Measurements from ENCODE around the gene NEURL3.

DNA sequence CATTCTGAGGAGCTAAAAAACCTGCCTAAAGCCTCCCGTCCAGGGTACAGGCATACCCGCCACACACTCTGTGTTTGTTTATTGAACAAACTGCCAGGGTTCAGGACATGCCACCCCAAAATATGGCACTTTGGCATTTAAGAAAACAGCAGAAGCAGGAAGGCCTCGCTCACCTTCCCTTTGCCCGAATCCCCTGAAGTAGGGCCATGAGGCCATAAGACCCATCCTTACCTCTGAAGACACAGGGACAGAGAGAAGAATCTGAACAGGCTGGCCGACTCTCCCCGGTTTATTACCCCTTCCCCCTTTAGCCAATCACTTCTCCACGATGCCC lies 1.7 kb upstream of the NEURL3 start:
- no peak for TF ChIP-seq POLR2A (IDR thresholded peaks at IDR 0.05)
- TF ChIP-seq, protein P1, sequence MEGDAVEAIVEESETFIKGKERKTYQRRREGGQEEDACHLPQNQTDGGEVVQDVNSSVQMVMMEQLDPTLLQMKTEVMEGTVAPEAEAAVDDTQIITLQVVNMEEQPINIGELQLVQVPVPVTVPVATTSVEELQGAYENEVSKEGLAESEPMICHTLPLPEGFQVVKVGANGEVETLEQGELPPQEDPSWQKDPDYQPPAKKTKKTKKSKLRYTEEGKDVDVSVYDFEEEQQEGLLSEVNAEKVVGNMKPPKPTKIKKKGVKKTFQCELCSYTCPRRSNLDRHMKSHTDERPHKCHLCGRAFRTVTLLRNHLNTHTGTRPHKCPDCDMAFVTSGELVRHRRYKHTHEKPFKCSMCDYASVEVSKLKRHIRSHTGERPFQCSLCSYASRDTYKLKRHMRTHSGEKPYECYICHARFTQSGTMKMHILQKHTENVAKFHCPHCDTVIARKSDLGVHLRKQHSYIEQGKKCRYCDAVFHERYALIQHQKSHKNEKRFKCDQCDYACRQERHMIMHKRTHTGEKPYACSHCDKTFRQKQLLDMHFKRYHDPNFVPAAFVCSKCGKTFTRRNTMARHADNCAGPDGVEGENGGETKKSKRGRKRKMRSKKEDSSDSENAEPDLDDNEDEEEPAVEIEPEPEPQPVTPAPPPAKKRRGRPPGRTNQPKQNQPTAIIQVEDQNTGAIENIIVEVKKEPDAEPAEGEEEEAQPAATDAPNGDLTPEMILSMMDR (IDR thresholded peaks at IDR 0.05 in 4 of 5, conservative IDR thresholded peaks at IDR 0.05 in 1 of 5): no peak

Measured in gastrocnemius medialis (tissue), 4 donors.